Caco-2 (cell line): Measurements from ENCODE around the gene ALDH3A1. TPM values are rescaled to one million over a fixed set of nuclear protein-coding genes. Genes with fewer than 3 reads are reported as not detected.

Source experiments
- BruUV-seq: library from RNA; stranded (reverse); fragments of 400-500 nt; replicated peaks from 2 replicates; lab custom pipeline; 2021; lab: Mats Ljungman, UMichigan
- CTCF ChIA-PET: fragments of 300-600 bp; sonication (Branson Sonifier 250); formaldehyde crosslinking; loops from one replicate; lab custom pipeline; 2022; ENCODE audit warnings: antibody characterized with exemption; lab: Charles Lee
- POLR2A ChIA-PET: fragments of 300-600 bp; sonication (Branson Sonifier 250); formaldehyde crosslinking; loops from one replicate; lab custom pipeline; 2022; ENCODE audit warnings: antibody characterized with exemption; lab: Charles Lee
- DNase-seq, 2 experiments: peaks; one replicate each; pipeline versions ENCODE4 v3.0.0 to v3.0.0-alpha.2; 2020 to 2022
- H3K27me3 ChIP-seq: replicated peaks from 2 replicates; pipeline ENCODE4 v1.6.0; 2011; ENCODE audit warnings: low read length; ENCODE audit not compliant: control insufficient read depth, insufficient read depth
- H3K36me3 ChIP-seq: 2 replicates; pipeline ENCODE4 v1.5.1; 2011; ENCODE audit warnings: low read length; ENCODE audit not compliant: control insufficient read depth, insufficient read depth
- H3K4me1 ChIP-seq: fragments of 250-450 bp; sonication (Bioruptor Pico); 2 replicates; pipeline ENCODE4 v1.5.1; 2020; ENCODE audit warnings: mild to moderate bottlenecking
- H3K4me3 ChIP-seq: 2 replicates; pipeline ENCODE4 v1.5.1; 2011; ENCODE audit warnings: low read depth, mild to moderate bottlenecking, control low read depth, low read length
- H3K9me3 ChIP-seq: fragments of 250-450 bp; sonication (Bioruptor Pico); 2 replicates; pipeline ENCODE4 v1.5.1; 2020; ENCODE audit warnings: mild to moderate bottlenecking, moderate library complexity
- H3K27ac Mint-ChIP-seq: one replicate; pipeline ENCODE4 v1.8.0; 2022; ENCODE audit warnings: mixed read lengths; ENCODE audit not compliant: unreplicated experiment
- H3K27me3 Mint-ChIP-seq: one replicate; pipeline ENCODE4 v1.8.0; 2022; ENCODE audit warnings: mixed read lengths; ENCODE audit not compliant: insufficient read depth, unreplicated experiment
- H3K36me3 Mint-ChIP-seq: one replicate; pipeline ENCODE4 v1.8.0; 2022; ENCODE audit warnings: mild to moderate bottlenecking, mixed read lengths; ENCODE audit not compliant: insufficient read depth, unreplicated experiment
- H3K4me1 Mint-ChIP-seq: one replicate; pipeline ENCODE4 v1.8.0; 2022; ENCODE audit warnings: low read depth, mixed read lengths; ENCODE audit not compliant: unreplicated experiment
- H3K4me3 Mint-ChIP-seq: one replicate; pipeline ENCODE4 v1.8.0; 2022; ENCODE audit warnings: mild to moderate bottlenecking, moderate library complexity, mixed read lengths; ENCODE audit not compliant: unreplicated experiment
- H3K9me3 Mint-ChIP-seq: one replicate; pipeline ENCODE4 v1.8.0; 2022; ENCODE audit warnings: mixed read lengths; ENCODE audit not compliant: unreplicated experiment
- intact Hi-C: fragments of 100-400 bp; cut with micrococcal nuclease; formaldehyde crosslinking; loops from one replicate; pipeline ENCODE4 v1.10.0; 2022; ENCODE audit not compliant: unreplicated experiment
- total RNA-seq: library from RNA; stranded (reverse); gene quantifications from 2 replicates; pipeline ENCODE4 v1.2.3, GENCODE V29; 2022
- TF ChIP-seq, protein P1 (sequence below), 2 experiments: fragments of 200-600 bp in 1 of 2; IDR thresholded peaks; 1 replicate in 1 of 2; 2 replicates in 1 of 2; pipeline versions ENCODE4 v1.5.1 to v1.8.0; 2011 to 2022; ENCODE audit warnings: antibody characterized with exemption in 1 of 2, control low read depth in 1 of 2, inconsistent platforms in 1 of 2, low read depth in 1 of 2, low read length in 1 of 2, mild to moderate bottlenecking in 1 of 2, moderate library complexity in 1 of 2; ENCODE audit not compliant: insufficient read depth in 1 of 2, severe bottlenecking in 1 of 2, unreplicated experiment in 1 of 2

The ALDH3A1 gene
- total RNA-seq, 1 experiment from 2014 or later: 8.3 TPM

DNA sequence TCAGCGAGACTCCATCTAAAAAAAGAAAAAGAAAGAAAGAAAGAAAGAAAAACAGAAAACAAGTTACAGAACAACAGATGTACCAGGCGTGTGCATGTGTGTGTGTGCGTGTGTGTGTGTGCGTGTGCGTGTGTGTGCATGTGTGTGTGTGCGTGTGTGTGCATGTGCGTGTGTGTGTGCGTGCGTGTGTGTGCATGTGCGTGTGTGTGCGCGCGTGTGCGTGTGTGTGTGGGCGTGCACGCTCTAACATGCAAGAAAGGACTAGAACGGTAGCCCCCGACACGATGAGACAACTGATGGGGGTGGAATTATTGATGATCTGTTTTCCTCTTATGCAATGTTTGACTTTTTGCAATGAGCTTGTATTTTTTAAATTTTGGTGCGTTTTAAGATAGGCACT lies 1.6 kb downstream of the ALDH3A1 start:
- BruUV-seq: no TSS peak
- Mint-ChIP-seq H3K4me3 (no peak overlapping the region), H3K27me3 (no peaks in the 10 kb centered on the region), H3K27ac (no peak overlapping the region), H3K36me3 (peaks cover 4% of the 10 kb centered on the region), H3K9me3 (no peaks in the 10 kb centered on the region), H3K4me1 (peaks cover 31% of the 10 kb centered on the region)
- POLR2A ChIA-PET: no interaction called here
- CTCF ChIA-PET: no interaction called here
- intact Hi-C loops: loop anchor here (5.0 kb wide), 1 partner anchor 74 kb away; no protein-coding TSS in a partner anchor
- Histone ChIP-seq H3K27me3 (no peaks in the 10 kb centered on the region), H3K36me3 (no peaks in the 10 kb centered on the region), H3K4me3 (no peak overlapping the region), H3K9me3 (no peaks in the 10 kb centered on the region), H3K4me1 (peaks cover 36% of the 10 kb centered on the region)
- TF ChIP-seq, protein P1, sequence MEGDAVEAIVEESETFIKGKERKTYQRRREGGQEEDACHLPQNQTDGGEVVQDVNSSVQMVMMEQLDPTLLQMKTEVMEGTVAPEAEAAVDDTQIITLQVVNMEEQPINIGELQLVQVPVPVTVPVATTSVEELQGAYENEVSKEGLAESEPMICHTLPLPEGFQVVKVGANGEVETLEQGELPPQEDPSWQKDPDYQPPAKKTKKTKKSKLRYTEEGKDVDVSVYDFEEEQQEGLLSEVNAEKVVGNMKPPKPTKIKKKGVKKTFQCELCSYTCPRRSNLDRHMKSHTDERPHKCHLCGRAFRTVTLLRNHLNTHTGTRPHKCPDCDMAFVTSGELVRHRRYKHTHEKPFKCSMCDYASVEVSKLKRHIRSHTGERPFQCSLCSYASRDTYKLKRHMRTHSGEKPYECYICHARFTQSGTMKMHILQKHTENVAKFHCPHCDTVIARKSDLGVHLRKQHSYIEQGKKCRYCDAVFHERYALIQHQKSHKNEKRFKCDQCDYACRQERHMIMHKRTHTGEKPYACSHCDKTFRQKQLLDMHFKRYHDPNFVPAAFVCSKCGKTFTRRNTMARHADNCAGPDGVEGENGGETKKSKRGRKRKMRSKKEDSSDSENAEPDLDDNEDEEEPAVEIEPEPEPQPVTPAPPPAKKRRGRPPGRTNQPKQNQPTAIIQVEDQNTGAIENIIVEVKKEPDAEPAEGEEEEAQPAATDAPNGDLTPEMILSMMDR (IDR thresholded peaks at IDR 0.05; ENCODE audit: insufficient read depth in 1 of 2, low read depth in 1 of 2, low read length in 1 of 2, severe bottlenecking in 1 of 2, unreplicated experiment in 1 of 2): no peak
- DNase-seq: no peak

DNA sequence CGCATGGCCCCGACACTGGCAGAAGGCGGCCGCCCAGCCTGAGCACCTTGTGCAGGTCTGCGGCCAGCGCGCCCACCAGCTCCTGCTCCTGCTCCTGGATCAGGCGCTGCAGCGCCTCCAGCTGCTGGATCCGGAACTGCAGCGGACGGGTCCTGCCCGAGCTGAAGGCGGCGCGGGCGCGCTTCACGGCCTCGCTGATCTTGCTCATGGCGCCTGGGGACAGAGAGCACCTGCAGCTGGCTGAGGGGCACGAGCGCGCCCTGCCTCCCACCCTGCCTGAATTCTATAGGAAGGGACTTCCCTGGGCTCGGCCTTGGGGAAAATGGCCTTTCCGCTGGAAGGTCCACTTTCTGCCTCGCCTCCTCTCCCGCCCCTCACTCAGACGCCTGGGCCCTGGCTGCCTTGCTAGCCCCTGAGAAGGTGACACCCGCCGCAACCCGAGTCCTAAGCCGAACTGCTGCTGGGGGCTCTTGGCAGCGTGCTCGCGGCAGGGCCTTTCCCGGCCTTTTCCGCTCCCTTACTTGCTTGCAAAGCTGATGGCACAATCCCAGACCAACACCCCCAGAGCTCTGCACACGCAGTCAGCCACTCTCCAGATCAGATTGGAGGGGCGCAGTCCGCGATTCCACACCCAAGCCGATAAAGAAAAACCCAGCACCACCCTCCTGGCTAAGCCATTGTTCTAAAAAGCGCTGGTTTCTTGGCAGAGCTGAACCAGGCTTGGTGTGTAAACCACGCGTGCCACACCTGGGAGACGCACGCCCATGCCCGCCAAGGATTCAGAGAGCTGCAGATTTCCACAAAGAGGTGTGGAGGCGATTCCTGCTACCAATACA lies 3.0 kb downstream of the ALDH3A1 start:
- no peaks in the 10 kb centered on the region for H3K9me3 Mint-ChIP-seq
- H3K27me3 ChIP-seq: no peaks in the 10 kb centered on the region
- H3K4me1 Mint-ChIP-seq: peaks cover 24% of the 10 kb centered on the region
- DNase-seq: no peak
- CTCF ChIA-PET: no interaction called here
- H3K4me3 ChIP-seq: no peak overlapping the region
- TF ChIP-seq, protein P1 (IDR thresholded peaks at IDR 0.05; ENCODE audit: insufficient read depth in 1 of 2, low read depth in 1 of 2, low read length in 1 of 2, severe bottlenecking in 1 of 2, unreplicated experiment in 1 of 2): peak in 1 of 2 experiments; percentile 7
- H3K36me3 ChIP-seq: no peaks in the 10 kb centered on the region
- BruUV-seq: no TSS peak
- no peak overlapping the region for H3K4me3 Mint-ChIP-seq
- intact Hi-C loops: loop anchor here (5.0 kb wide), 1 partner anchor 73 kb away; no protein-coding TSS in a partner anchor
- H3K36me3 Mint-ChIP-seq: peaks cover 4% of the 10 kb centered on the region
- H3K4me1 ChIP-seq: peaks cover 28% of the 10 kb centered on the region
- H3K9me3 ChIP-seq: no peaks in the 10 kb centered on the region
- POLR2A ChIA-PET: no interaction called here
- no peaks in the 10 kb centered on the region for H3K27me3 Mint-ChIP-seq
- no peak overlapping the region for H3K27ac Mint-ChIP-seq

DNA sequence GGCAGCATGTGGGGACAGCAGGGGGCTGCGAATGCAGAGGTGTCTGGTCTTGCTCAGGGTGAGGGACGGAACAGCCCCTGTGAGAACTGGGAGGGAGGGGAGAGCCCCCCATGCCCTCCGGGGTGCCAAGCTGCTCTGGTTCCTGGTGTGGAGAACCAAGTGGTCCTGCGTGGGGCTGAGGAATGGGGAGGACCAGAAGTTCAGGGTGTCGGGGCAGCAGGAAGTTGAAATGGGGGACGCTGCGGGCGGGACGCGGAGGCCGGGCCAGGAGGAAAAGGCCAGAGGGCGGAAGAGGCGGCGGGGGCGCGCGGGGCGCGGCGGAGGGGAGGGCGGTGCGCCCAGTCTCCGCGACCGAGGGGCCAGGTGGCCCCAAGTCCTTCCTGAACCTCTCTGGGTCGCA lies 3.6 kb downstream of the ALDH3A1 start:
- intact Hi-C loops: no loop called here
- no peaks in the 10 kb centered on the region for H3K9me3 ChIP-seq
- Mint-ChIP-seq H3K27ac (no peak overlapping the region), H3K9me3 (no peaks in the 10 kb centered on the region), H3K4me3 (no peak overlapping the region), H3K27me3 (no peaks in the 10 kb centered on the region), H3K36me3 (peaks cover 4% of the 10 kb centered on the region), H3K4me1 (peaks cover 23% of the 10 kb centered on the region)
- H3K4me3 ChIP-seq: no peak overlapping the region
- TF ChIP-seq, protein P1 (IDR thresholded peaks at IDR 0.05; ENCODE audit: insufficient read depth in 1 of 2, low read depth in 1 of 2, low read length in 1 of 2, severe bottlenecking in 1 of 2, unreplicated experiment in 1 of 2): no peak
- ChIA-PET CTCF (no interaction called here), POLR2A (no interaction called here)
- peaks cover 28% of the 10 kb centered on the region for H3K4me1 ChIP-seq
- H3K27me3 ChIP-seq: no peaks in the 10 kb centered on the region
- DNase-seq: no peak
- H3K36me3 ChIP-seq: no peaks in the 10 kb centered on the region
- BruUV-seq: no TSS peak
